KBM-7 (cell line): ENCODE data around the gene PIGT.

Experiments
- DNase-seq: peaks from one replicate; pipeline ENCODE4 v3.0.0-alpha.2; 2015
- in situ Hi-C: fragments of 300-500 bp; cut with MboI; formaldehyde crosslinking; loops from 2 replicates; pipeline ENCODE4 v1.14.3; 2020; ENCODE audit warnings: low sequenced_read_pairs, low pct_unique_long_range_greater_than_20kb, mixed read lengths

PIGT gene

DNA sequence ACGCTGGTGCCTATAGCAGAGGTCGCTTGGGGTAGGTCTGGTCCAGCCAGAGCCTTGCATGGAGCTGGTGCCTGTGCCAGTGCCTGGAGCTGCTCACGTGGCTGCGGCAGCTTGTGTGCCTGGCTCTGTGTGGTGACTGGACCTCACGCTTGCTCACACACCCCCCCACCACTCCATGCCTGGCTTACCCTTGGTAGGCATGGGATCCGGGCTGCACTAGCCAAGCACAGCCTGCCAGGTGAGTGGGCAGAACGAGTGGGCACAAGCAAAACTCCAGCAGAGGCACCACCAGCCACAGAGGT, 20.9 kb upstream of the PIGT start:
- DNase-seq = no peak
- in situ Hi-C loops = no loop called here

DNA sequence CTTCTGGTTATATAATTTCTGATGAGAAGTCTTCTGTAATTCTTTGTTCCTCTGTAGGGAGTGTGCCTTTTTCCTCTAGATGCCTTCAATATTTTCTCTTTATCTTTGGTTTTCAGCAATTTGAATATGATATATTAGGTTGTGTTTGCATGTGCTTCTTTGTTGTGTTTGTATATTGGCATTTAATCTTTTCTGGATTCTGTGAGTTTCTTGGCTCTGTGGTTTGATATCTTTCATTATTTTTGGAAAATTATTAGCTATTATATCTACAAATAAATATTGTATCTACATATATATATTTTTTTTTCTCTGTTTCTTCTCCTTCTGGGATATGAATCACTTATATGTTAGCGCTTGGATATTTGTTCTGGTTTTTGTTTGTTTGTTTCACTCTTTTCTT, 16.9 kb upstream of the PIGT start:
- in situ Hi-C loops = no loop called here

DNA sequence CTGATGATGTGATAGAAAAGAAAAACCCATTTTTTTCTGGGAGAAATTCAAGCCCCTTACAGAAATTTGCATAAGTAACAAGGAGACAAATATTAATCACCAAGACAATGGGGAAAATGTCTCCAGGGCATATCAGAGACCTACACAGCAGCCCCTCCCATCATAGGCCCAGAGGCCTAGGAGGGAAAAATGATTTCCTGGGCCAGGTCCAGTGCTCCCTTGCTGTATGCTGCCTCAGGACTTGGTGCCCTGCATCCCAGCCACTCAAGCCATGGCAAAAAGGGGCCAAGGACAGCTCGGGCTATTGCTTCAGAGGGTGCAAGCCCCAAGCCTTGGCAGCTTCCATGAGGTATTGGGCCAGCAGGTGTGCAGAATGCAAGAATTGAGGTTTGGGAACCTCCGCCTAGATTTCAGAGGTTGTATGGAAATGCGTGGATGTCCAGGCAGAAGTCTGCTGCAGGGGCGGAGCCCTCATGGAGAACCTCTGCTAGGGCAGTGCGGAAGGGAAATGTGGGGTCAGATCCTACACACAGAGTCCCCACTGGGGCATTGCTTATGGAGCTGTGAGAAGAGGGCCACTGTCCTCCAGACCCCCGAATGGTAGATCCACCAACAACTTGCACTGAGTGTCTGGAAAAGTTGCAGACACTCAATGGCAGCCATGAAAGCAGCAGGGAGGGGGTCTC, 15.5 kb upstream of the PIGT start:
- in situ Hi-C loops = no loop called here
- no peak for DNase-seq

More for the DNA sequence above, 16.9 kb upstream of the PIGT start:
- no peak for DNase-seq

DNA sequence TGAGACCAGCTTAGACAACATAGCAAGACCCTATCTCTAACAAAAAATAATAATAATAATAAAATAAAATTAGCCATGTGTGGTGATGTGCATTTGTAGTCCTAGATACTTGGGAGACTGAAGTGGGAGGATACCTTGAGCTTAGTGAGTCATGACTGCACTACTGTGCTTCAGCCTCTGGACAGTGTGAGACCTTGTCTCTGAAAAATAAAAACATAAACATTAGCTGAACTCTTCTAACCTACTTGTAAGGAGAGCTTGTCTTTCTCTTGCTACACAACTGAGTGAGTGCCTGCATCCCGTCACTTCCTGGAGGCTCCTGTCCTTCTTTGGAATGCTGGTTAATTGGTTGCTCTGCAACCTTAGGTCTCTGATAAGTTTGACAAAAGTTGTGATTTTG, 13.0 kb upstream of the PIGT start:
- no peak for DNase-seq
- in situ Hi-C loops = no loop called here

DNA sequence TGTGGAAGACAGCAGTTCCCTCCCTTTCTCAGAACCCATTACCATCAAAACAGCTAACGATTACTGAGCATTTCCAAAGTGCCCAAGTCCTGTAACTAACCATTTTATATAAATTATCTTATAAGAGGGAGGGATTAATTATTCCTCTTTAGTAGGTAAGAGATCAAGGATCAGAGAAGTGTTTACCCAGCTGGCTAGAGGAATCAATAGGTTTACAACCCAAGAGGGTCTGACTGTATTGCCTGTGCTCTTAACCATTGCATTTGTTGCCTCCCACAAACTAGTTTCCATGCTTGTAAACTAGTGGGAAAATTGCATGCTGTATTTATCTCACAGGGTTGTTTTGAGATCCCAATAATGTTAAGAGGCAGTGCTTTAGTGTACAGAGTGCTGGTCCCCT, 11.5 kb upstream of the PIGT start:
- no peak for DNase-seq

DNA sequence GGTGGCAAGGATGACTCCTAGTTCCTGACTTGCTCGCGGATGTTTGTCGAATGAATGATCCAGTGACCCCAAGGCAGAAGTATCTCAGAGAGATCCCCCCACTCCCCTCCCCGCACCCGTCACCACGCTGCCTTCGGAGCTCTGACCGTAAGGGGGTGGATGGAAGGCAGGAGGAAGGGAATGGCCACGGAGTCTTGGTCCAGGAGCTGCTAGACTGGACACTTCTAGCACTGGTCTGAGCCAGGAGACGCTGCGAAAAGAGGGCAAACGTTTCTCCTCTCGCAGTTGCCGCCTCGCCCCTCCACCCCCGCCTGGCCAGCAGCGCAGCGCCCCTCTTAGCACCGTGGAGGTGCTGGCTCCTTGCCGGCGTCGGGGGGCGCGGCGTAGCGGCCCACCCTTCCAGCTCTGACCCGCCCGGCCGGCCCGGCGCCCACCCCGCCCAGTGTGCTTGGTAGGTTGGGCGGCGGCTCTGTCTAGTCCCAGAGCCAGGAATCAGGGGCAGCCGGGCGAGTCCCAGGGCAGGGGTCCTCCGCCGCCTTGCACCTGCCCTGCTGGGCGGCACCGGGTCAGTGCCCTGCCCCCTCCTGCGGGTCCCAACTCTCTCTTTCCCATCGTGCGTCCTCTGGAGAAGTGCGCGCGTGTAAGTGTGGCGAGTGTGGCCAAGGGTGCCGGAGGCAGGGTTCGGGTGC, 10.2 kb upstream of the PIGT start:
- in situ Hi-C loops = no loop called here
- DNase-seq = no peak

More for the DNA sequence above, 11.5 kb upstream of the PIGT start:
- in situ Hi-C loops = no loop called here

DNA sequence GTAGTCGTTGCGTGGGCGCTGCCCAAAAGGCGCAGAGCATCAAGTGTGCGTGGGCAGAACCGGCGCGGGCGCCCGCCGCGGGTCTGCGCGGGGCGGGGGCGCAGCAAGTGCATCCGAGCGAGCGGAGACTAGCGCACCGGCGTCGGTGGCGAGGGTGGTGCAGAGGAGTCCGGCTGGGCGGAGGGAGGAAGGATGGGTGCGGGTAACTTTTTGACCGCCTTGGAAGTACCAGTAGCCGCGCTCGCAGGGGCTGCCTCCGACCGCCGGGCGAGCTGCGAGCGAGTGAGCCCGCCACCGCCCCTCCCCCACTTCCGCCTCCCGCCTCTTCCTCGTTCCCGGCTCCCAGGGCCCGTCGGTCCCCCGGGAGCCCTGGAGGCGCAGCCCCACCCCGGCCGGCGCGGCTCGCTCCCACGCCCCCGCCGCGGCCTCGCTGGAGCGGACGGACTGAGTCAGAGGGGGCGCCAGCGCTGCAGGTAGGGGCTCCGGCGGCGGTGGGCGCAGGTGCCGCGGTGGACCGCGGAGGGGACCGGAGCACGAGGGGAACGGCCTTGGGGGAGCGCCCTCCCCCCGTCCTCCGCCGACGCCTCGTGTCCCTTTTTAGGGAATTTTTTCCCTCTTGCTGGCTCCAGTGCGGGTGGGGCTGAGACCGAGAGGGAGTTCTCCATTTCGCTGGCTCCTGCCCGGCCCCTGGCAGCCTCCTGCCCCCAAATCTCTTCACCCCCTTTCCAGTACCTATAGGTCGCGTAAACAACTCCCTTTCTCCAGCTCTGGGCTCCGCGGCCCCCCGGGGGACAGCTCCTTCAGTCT, 9.5 kb upstream of the PIGT start:
- DNase-seq = peak; percentile 49
- in situ Hi-C loops = no loop called here

DNA sequence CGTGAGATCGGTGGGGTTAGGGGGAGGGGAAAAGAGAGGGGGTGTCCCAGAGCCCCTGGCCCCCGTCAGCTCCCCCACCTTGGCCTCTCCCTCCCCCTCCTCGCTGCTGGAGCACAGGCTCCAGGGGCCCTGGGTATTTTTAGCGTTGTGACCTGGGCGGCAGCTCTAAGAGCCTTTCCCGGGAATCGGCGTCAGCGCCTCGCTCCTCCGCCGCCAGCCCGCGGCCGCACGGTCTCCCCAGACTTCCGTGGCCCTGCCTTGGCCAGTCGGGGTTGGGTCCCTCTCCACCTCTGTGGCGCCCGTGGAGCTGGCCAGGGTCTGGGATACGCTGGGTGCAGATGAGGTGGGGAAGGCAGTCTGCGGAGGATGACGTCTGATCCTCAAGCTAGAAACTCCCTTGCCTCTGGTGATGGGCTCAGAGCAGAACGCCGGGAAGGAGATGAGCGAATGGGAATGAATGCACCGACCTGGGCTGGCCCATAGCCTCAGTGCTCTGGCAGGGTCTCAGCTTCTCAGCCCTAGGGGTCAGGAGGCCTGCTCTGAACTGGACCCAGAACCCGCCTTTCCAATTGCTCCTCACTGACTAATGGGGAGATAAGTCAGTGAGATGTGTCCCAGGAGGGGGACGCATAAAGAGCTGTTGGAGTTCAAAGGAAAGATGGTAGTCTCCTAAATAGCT, 8.7 kb upstream of the PIGT start:
- DNase-seq = no peak
- in situ Hi-C loops = no loop called here

DNA sequence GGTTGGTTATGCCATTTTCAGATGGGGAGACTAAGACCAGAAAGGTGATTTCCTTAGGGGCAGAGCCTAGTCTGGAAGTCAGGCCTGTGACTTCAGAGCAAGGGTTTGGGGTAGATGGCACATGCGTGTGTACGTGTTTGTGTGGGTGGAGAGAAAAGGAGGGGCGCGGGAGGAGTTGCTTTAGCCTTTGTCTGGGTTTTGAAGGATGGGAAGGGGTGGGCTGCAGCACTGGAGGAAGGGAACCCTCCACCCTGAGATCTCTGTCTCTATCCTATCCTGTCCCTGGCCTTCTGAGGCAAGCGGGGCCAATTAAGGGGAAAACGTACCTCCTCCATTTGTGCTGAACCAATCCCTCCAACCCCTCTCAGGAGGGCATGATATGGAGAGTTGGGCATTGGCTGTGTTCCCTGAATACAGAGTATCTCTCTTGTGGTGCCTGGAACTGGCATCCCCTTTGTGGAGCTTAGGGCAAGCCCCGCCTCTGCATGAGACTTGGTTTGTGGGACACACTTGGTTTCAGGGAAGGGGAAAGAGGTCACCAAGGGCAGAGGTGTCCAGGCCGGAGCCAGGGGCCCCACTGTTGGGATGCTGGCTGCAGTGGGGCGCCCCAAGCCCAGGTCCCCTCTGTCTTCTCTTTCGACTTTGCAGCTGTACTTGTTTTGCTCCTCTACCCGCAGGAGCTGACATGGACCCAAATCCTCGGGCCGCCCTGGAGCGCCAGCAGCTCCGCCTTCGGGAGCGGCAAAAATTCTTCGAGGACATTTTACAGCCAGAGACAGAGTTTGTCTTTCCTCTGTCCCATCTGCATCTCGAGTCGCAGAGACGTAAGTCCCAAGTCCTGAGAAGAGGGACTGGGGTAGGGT, 7.9 kb upstream of the PIGT start, which contains the start of gene DBNDD2:
DBNDD2 (plus strand) TSS at position 507 of the 863 bp plus-strand sequence; CDS start at position 686, 179 bp downstream.
- in situ Hi-C loops = no loop called here
- DNase-seq = no peak

DNA sequence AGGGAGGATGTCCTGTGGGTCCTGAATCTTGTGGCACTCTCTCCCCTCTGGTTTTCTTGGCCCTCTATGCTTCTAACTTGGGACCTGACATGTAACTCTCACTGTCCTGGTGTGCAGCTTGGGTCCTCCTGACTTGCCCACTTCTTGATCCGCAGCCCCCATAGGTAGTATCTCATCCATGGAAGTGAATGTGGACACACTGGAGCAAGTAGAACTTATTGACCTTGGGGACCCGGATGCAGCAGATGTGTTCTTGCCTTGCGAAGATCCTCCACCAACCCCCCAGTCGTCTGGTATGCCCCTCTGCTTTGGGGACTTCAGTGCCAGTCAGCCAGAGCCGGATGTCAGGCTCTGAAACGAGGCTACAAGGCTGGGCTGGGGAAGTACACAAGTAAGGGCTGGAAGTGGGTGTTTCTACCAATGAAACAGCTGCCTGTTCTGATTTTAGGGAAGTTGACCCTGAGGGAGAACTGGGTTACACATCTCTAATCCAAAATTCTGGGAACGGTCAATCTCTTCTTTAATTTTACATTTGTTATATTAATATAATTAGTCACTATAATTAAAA, 7.2 kb upstream of the PIGT start:
- in situ Hi-C loops = no loop called here
- peak; percentile 61 for DNase-seq

DNA sequence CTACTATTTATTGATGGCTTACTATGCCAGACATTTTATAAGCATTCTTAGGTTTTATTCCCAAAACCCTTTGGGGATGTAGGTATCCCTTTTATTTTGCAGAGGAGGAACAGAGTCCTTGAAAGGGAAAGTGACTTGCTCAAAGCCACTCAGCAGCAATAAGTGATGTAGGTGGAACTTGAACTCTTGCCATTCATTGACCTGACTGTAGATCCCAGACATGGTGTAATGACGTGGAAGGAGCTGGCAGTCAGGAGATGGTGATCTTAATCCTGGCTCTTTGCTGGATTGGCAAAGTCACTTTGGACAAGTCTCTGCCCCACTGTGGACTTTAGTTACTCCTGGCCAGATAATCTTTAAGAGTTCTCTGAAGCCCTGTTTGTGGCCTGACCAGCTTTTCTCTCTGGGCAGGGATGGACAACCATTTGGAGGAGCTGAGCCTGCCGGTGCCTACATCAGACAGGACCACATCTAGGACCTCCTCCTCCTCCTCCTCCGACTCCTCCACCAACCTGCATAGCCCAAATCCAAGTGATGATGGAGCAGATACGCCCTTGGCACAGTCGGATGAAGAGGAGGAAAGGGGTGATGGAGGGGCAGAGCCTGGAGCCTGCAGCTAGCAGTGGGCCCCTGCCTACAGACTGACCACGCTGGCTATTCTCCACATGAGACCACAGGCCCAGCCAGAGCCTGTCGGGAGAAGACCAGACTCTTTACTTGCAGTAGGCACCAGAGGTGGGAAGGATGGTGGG, 6.2 kb upstream of the PIGT start:
- in situ Hi-C loops = no loop called here
- DNase-seq = no peak

DNA sequence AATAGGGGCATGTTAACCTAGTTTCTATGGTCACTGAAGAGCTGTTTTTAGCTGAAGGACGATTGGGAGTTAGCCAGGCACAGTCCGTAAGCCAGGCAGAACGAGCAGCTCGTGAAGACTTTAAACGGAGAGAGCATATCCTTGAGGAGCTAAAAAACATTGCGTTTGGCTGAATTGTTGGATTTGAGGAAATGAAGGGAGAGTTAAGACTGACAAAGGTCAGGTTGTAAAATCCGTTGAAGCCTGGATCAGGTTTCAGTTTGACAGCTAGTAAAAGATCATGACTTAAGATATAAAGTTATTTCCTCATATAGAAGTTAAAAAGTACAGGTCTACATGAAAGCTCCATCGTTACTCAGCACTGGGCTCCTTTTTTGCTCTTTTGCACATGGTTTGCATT, 5.1 kb upstream of the PIGT start:
- peak; percentile 19 for DNase-seq
- in situ Hi-C loops = no loop called here

DNA sequence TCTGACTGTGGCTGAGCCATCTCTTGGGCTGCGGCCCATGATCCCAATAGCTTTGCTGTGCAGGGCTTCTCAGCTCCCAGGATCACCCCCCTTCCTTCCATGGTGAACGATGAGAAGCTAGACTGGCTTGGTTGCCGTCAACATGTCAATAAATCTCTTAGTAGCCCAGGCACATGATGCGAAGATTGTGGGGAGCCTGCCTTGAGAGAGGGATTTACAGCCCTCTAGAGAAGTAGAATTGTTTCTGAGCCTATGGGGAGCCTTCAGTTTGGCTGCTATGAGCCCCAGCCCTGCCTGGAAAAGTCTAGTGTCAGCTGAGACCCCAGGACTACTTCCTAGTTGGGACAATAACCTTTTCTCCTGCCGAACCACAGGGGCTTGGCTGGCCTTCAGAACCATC, 3.3 kb upstream of the PIGT start:
- in situ Hi-C loops = no loop called here
- DNase-seq = no peak

DNA sequence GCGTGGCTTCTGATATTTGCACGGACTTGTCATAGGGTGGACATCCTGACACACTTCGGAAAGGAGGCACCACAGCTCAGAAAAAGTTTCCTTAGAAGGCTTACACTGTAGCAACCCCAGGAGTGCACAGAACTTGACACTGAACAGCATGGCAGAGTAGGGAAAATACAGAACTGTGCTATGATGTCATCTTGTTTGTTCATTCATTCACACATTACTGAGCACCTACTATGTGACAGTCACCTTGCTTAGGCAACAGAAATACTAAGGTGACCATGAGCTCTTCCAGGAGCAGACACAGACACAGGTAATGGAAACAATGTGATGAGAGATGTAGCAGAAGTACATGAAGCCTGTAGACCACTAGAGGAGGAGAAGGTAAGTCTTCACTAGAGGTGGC, 2.5 kb upstream of the PIGT start:
- in situ Hi-C loops = no loop called here
- no peak for DNase-seq

DNA sequence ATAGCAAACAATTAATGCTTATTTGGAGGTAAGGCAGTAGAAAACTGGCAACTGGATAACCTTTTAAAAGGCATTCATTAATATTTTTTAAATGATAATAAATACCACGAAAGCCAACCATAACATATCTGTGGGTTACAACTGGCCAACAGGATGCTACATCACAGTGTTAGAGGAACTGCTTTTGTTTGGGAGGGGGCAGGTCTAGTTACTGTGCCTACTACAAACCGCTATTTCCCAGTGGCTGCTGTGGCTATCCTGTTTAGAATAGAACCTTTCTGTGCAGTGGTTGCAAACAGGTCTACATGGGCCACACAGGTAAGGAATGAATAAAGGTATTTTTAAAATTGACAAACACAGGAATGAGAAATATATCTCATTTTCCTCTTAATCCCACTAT, 976 bp downstream of the PIGT start:
- in situ Hi-C loops = no loop called here
- no peak for DNase-seq

DNA sequence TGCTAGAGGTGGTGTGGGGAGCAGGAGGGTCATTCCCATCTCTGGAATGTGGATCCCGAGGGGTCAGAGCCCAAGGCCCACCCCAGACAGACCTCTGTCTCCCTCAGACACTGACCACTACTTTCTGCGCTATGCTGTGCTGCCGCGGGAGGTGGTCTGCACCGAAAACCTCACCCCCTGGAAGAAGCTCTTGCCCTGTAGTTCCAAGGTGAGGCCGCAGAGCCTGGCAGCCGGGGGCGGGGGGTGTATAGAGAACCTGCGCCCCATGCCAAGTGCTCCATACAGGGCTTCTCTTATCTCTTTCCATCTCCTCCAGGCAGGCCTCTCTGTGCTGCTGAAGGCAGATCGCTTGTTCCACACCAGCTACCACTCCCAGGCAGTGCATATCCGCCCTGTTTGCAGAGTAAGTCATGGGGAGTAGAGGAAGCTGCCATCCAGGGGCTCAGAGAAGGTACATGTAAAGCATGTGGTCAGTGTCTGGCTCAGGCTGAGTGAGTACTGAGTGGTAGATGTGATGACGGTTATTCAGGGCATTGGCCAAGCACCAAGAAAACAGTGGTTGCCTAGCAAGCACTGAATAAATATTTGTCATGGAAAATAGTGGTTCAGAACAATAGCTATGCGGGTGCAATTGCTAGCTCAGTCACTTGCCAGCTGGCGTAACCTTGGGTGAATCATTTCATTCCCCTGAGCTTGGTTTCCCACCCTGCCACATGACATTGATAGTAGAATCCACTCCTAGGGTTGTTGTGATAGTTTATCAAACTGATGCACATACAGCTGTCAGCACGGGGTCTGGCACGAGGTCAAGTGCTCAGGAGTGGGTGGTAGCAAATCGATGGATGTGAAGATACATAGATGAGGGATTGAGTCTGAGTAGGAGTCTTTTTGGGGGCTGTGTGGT, 3.5 kb downstream of the PIGT start:
- in situ Hi-C loops = no loop called here
- no peak for DNase-seq

DNA sequence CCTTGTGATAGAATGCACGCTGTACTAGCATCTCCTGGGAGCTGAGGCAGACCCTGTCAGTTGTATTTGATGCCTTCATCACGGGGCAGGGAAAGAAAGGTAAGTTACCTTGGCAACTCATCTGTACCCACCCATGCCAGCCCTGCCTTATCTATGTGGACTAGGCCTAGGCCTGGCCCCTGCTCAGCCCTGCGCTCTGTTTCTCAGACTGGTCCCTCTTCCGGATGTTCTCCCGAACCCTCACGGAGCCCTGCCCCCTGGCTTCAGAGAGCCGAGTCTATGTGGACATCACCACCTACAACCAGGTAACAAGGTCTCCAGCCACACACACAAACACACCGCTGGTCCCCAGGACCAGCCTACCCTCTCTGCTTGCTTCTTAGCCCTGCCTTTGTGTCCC, 4.2 kb downstream of the PIGT start:
- in situ Hi-C loops = no loop called here
- no peak for DNase-seq
